NCI-H2171 (cell line): ENCODE results near the gene TMCO4.

Experiments
- DNase-seq: peaks from one replicate; lab custom pipeline; 2025; lab: John Stamatoyannopoulos, UW

The TMCO4 gene

GRCh38 chr1:19715334-19716203 is 84.1 kb downstream of the TMCO4 start:
- DNase-seq, result peak; percentile 91

- DNase-seq, result no peak
Observed at GRCh38 chr1:19712928-19713327, 86.8 kb downstream of the TMCO4 start.

GRCh38 chr1:19710825-19711611 is 88.7 kb downstream of the TMCO4 start:
- no peak for DNase-seq

- DNase-seq, result no peak
Observed at GRCh38 chr1:19709260-19709793, 90.4 kb downstream of the TMCO4 start.

GRCh38 chr1:19708567-19709110 is 91.1 kb downstream of the TMCO4 start:
- DNase-seq, result no peak

- DNase-seq, result no peak
Observed at GRCh38 chr1:19706136-19706535, 93.6 kb downstream of the TMCO4 start.

- DNase-seq, result no peak
Observed at GRCh38 chr1:19705464-19705863, 94.3 kb downstream of the TMCO4 start.

- DNase-seq, result peak; percentile 49
Observed at GRCh38 chr1:19704247-19705113, 95.2 kb downstream of the TMCO4 start.

- DNase-seq, result no peak
Observed at GRCh38 chr1:19703280-19703679, 96.4 kb downstream of the TMCO4 start.

GRCh38 chr1:19700079-19700777 is 99.5 kb downstream of the TMCO4 start:
- DNase-seq, result no peak

- no peak for DNase-seq
Observed at GRCh38 chr1:19698181-19698580, 101.5 kb downstream of the TMCO4 start.

GRCh38 chr1:19696820-19697219 is 102.9 kb downstream of the TMCO4 start:
- DNase-seq, result no peak

GRCh38 chr1:19695772-19696171 is 103.9 kb downstream of the TMCO4 start:
- no peak for DNase-seq

- no peak for DNase-seq
Observed at GRCh38 chr1:19694298-19694697, 105.4 kb downstream of the TMCO4 start.

- DNase-seq, result no peak
Observed at GRCh38 chr1:19690342-19690741, 109.4 kb downstream of the TMCO4 start.

- no peak for DNase-seq
Observed at GRCh38 chr1:19689856-19690255, 109.9 kb downstream of the TMCO4 start.

- no peak for DNase-seq
Observed at GRCh38 chr1:19689085-19689757, 110.5 kb downstream of the TMCO4 start.

- DNase-seq, result no peak
Observed at GRCh38 chr1:19688041-19688842, 111.5 kb downstream of the TMCO4 start.

GRCh38 chr1:19687414-19687813 is 112.3 kb downstream of the TMCO4 start:
- no peak for DNase-seq

GRCh38 chr1:19685994-19686393 is 113.7 kb downstream of the TMCO4 start:
- DNase-seq, result no peak
